HepG2 (cell line): Measurements from ENCODE around the gene EXTL1. TPM values are rescaled to one million over a fixed set of nuclear protein-coding genes. Genes with fewer than 3 reads are reported as not detected.

Experiments
- ATAC-seq: fragments of 200-7000 bp; cut with Tn5 transposase; 3 replicates; pipeline ENCODE4 v1.9.1; 2020; ENCODE audit warnings: mild to moderate bottlenecking, moderate library complexity
- BruUV-seq: library from RNA; stranded (reverse); fragments of 400-500 nt; replicated peaks from 2 replicates; lab custom pipeline; 2021; lab: Mats Ljungman, UMichigan
- CTCF ChIA-PET: fragments of 300-600 bp; formaldehyde crosslinking; extraction: SDS; loops from one replicate; lab custom pipeline; 2021; ENCODE audit warnings: low total read pairs, inconsistent platforms, low intra/inter-chr PET ratio; lab: Yijun Ruan, JAX
- POLR2A ChIA-PET: fragments of 350-600 bp; sonication (Branson Sonifier 250); formaldehyde crosslinking; loops from one replicate; lab custom pipeline; 2020; ENCODE audit warnings: antibody characterized with exemption, inconsistent platforms; lab: Yijun Ruan, JAX
- DNase-seq: peaks from one replicate; pipeline ENCODE4 v3.0.0-alpha.2; 2015; ENCODE audit warnings: low spot score
- FAIRE-seq: peaks from 3 replicates; lab custom pipeline; 2011; peaks lifted over from hg19 to GRCh38; lab: Jason Lieb, UNC
- H2AFZ ChIP-seq: one replicate; pipeline ENCODE4 v1.6.1; 2011; ENCODE audit warnings: low read length, inconsistent platforms
- H3K27ac ChIP-seq: fragments of 300-600 bp; 3 replicates; pipeline ENCODE4 v1.8.0; 2011; ENCODE audit warnings: mixed run types, mild to moderate bottlenecking, mixed read lengths, low read length, inconsistent platforms; ENCODE audit not compliant: insufficient read depth; ENCODE audit errors: extremely low read length
- H3K27me3 ChIP-seq, 2 experiments: fragments of 200-600 bp in 1 of 2; 2 replicates in 1 of 2; 3 replicates in 1 of 2; pipeline versions ENCODE4 v1.6.0 to v1.8.0; 2011; ENCODE audit warnings: low read length in 2 of 2, mild to moderate bottlenecking in 2 of 2, moderate library complexity in 2 of 2, inconsistent platforms in 1 of 2; ENCODE audit not compliant: insufficient read depth in 2 of 2, control insufficient read depth in 1 of 2
- H3K36me3 ChIP-seq, 2 experiments: fragments of 200-600 bp in 1 of 2; replicated peaks in 1 of 2; 2 replicates in 1 of 2; 3 replicates in 1 of 2; pipeline versions ENCODE4 v1.5.1 to v1.8.0; 2011; ENCODE audit warnings: low read length in 2 of 2, inconsistent platforms in 1 of 2; ENCODE audit not compliant: insufficient read depth in 2 of 2, control insufficient read depth in 1 of 2
- H3K4me1 ChIP-seq: 2 replicates; pipeline ENCODE4 v1.5.1; 2012; ENCODE audit warnings: low read length, inconsistent platforms; ENCODE audit not compliant: insufficient read depth
- H3K4me2 ChIP-seq: 2 replicates; pipeline ENCODE4 v1.6.0; 2011; ENCODE audit warnings: low read depth, low read length, inconsistent platforms
- H3K4me3 ChIP-seq, 3 experiments: fragments of 200-600 bp in 1 of 3; sonication (generic), shearing (Covaris generic) in 1 of 3; replicated peaks in 1 of 3; 2 replicates each; pipeline ENCODE4 v1.5.1; 2011 to 2016; ENCODE audit warnings: low read length in 3 of 3, inconsistent platforms in 2 of 3, low read depth in 2 of 3, mild to moderate bottlenecking in 2 of 3, control low read depth in 1 of 3, mixed read lengths in 1 of 3; ENCODE audit not compliant: insufficient read depth in 1 of 3
- H3K79me2 ChIP-seq: one replicate; pipeline ENCODE4 v1.6.1; 2011; ENCODE audit warnings: low read length, inconsistent platforms; ENCODE audit not compliant: insufficient read depth
- H3K9ac ChIP-seq: 2 replicates; pipeline ENCODE4 v1.6.0; 2011; ENCODE audit warnings: mild to moderate bottlenecking, low read depth, low read length, inconsistent platforms; ENCODE audit not compliant: insufficient read depth
- H3K9me3 ChIP-seq: 2 replicates; pipeline ENCODE4 v1.5.1; 2012; ENCODE audit warnings: mild to moderate bottlenecking, low read length
- H4K20me1 ChIP-seq: 2 replicates; pipeline ENCODE4 v1.6.0; 2011; ENCODE audit warnings: inconsistent platforms, mild to moderate bottlenecking, low read length, moderate library complexity; ENCODE audit not compliant: insufficient read depth
- CERS6 ChIP-seq: sonication (generic); formaldehyde crosslinking; IDR thresholded peaks from 2 replicates; pipeline ENCODE4 v1.5.0; 2020; ENCODE audit warnings: missing genetic modification reagents
- GABPA ChIP-seq, 2 experiments: IDR thresholded peaks; 2 replicates each; pipeline ENCODE4 v1.6.1; 2011 to 2016; ENCODE audit warnings: low read depth in 2 of 2, low read length in 1 of 2, missing biosample characterization in 1 of 2, missing genetic modification characterization in 1 of 2
- KLF11 ChIP-seq: IDR thresholded peaks from 2 replicates; pipeline ENCODE4 v1.6.1; 2016; ENCODE audit warnings: missing compliant biosample characterization
- TCF7L2 ChIP-seq: IDR thresholded peaks from 2 replicates; pipeline ENCODE4 v1.6.1; 2011; ENCODE audit warnings: mild to moderate bottlenecking, low read depth, low read length, moderate library complexity
- ZNF879 ChIP-seq: sonication (generic); formaldehyde crosslinking; IDR thresholded peaks from 2 replicates; pipeline ENCODE4 v1.8.1; 2023; ENCODE audit warnings: missing genetic modification reagents
- WGBS: methylation state at CpG from one replicate; pipeline ENCODE4 v1.1.6; 2017; ENCODE audit warnings: low lambda C conversion rate; 5-methylcytosine and 5-hydroxymethylcytosine counted together
- in situ Hi-C: cut with HindIII; loops from 2 replicates; pipeline ENCODE4 v1.10.0; 2017; ENCODE audit warnings: low pct_unique_long_range_greater_than_20kb; ENCODE audit not compliant: extremely low pct_ligation_motif_present
- intact Hi-C: fragments of 100-400 bp; cut with micrococcal nuclease; formaldehyde crosslinking; loops from one replicate; pipeline ENCODE4 v1.10.0; 2022; ENCODE audit not compliant: unreplicated experiment
- polyA plus RNA-seq, 8 experiments: library from polyadenylated mRNA; depleted of rRNA in 3 of 8; stranded (reverse) in 7 of 8; unstranded in 1 of 8; fragments of >200 nt; fragmentation: Illumina TruSeq in 4 of 8; extraction: Trizol in 4 of 8; gene quantifications; 2 replicates each; pipeline versions ENCODE4 v1.2.1 to v1.2.3, GENCODE V29; 2011 to 2016; ENCODE audit warnings: low read depth in 4 of 8, missing spikeins in 1 of 8, mixed read lengths in 1 of 8; ENCODE audit not compliant: insufficient read depth in 1 of 8
- total RNA-seq, 5 experiments: library from RNA; depleted of rRNA; stranded (reverse); fragments of >200 nt; fragmentation: Illumina TruSeq; extraction: Trizol; gene quantifications; 2 replicates each; pipeline ENCODE4 v1.2.3, GENCODE V29; 2016; ENCODE audit warnings: low read depth in 1 of 5

EXTL1 gene
- total and polyA plus RNA-seq, 2 of the 13 experiments (the other 11 are each of a cell fraction or from before 2014, with no cell fraction given), result 0.35 to 1.0 TPM

- H2AFZ ChIP-seq, result no peak overlapping the region
- ChIA-PET POLR2A (no interaction called here), CTCF (no interaction called here)
- no peak for DNase-seq
- no TSS peak for BruUV-seq
- no peak overlapping the region for H3K27ac ChIP-seq
- H3K4me2 ChIP-seq, result no peak overlapping the region
- H3K36me3 ChIP-seq, result peaks cover 10 to 21% of the 10 kb centered on the region in 2 experiments
- H3K9ac ChIP-seq, result no peak overlapping the region
- intact Hi-C loops, result no loop called here
- no peak for ATAC-seq
- in situ Hi-C loops, result loop anchor here (10.0 kb wide), 1 partner anchor 165 kb away; no protein-coding TSS in a partner anchor
- no peaks in the 10 kb centered on the region for H4K20me1 ChIP-seq
- H3K4me3 ChIP-seq, result no peak overlapping the region
- 98% methylated on average over 6 of the region's 6 CpGs for WGBS
- H3K9me3 ChIP-seq, result no peaks in the 10 kb centered on the region
- TF ChIP-seq GABPA (IDR thresholded peaks at IDR 0.05; ENCODE audit: low read depth, low read length), result no peak
- 0 out of 2 replicates have a peak, but pooled peaks have one; percentile 3 for TF ChIP-seq GABPA (CRISPR knock-in tag; IDR thresholded peaks at IDR 0.05; ENCODE audit: low read depth)
- no peak for TF ChIP-seq CERS6 (CRISPR knock-in tag)
- no peaks in the 10 kb centered on the region for H3K27me3 ChIP-seq
- no peak for FAIRE-seq
- no peaks in the 10 kb centered on the region for H3K79me2 ChIP-seq
- no peaks in the 10 kb centered on the region for H3K4me1 ChIP-seq
Measured at GRCh38 chr1:25990251-25990650, 31.3 kb upstream of the EXTL1 start.

- in situ Hi-C loops (loop anchor here (10.0 kb wide), 1 partner anchor 166 kb away; no protein-coding TSS in a partner anchor), intact Hi-C loops (no loop called here)
- peaks cover 10 to 15% of the 10 kb centered on the region in 2 experiments for H3K36me3 ChIP-seq
- no peaks in the 10 kb centered on the region for H3K4me1 ChIP-seq
- no TSS peak for BruUV-seq
- ChIA-PET POLR2A (no interaction called here), CTCF (no interaction called here)
- no peak for FAIRE-seq
- H3K79me2 ChIP-seq, result no peaks in the 10 kb centered on the region
- TF ChIP-seq TCF7L2 (no peak), ZNF879 (no peak), KLF11 (CRISPR knock-in tag) (no peak)
- no peak for ATAC-seq
- H4K20me1 ChIP-seq, result no peaks in the 10 kb centered on the region
- H3K4me3 ChIP-seq, result no peak overlapping the region
- no peak overlapping the region for H3K27ac ChIP-seq
- WGBS, result 91% methylated on average over 11 of the region's 15 CpGs
- H3K9ac ChIP-seq, result no peak overlapping the region
- no peak overlapping the region for H3K4me2 ChIP-seq
- no peaks in the 10 kb centered on the region for H3K9me3 ChIP-seq
- no peaks in the 10 kb centered on the region for H3K27me3 ChIP-seq
- DNase-seq, result no peak
- H2AFZ ChIP-seq, result no peak overlapping the region
Measured at GRCh38 chr1:25990702-25991395, 30.7 kb upstream of the EXTL1 start.
